Astrocyte of the spinal cord (primary cell): ENCODE measurements around the gene TFPT.
"Not testable (repeated sequence)": the region's sequence is repeated elsewhere in the genome, so short reads cannot be mapped to it uniquely, and the experiment has no call there.

Experiments
- DNase-seq: peaks from one replicate; pipeline ENCODE4 v3.0.0; 2011; ENCODE audit warnings: low read depth, low spot score
- H3K4me3 ChIP-seq: 2 replicates; pipeline ENCODE4 v1.5.1; 2011; ENCODE audit warnings: low read depth, mild to moderate bottlenecking, low read length, moderate library complexity
- CTCF ChIP-seq: IDR thresholded peaks from 2 replicates; pipeline ENCODE4 v1.5.1; 2012; ENCODE audit warnings: low read depth, mild to moderate bottlenecking, low read length, inconsistent platforms
- in situ Hi-C: cut with HindIII; loops from 2 replicates; pipeline ENCODE4 v1.10.0; 2017; ENCODE audit warnings: low sequenced_read_pairs

TFPT gene

GRCh38 chr19:54096617-54097106 is 18.8 kb downstream of the TFPT start:
- DNase-seq, result peak; percentile 51
- in situ Hi-C loops, result no loop called here
- H3K4me3 ChIP-seq, result peak overlapping the region; percentile 18
- peak; percentile 51 for TF ChIP-seq CTCF

- H3K4me3 ChIP-seq, result peak overlapping the region; percentile 25
- DNase-seq, result peak; percentile 40
- in situ Hi-C loops, result not testable (repeated sequence)
Measured at GRCh38 chr19:54095859-54096616, 19.4 kb downstream of the TFPT start.

- H3K4me3 ChIP-seq, result peak overlapping the region; percentile 18
Measured at GRCh38 chr19:54095136-54095858, 20.2 kb downstream of the TFPT start.

DNA sequence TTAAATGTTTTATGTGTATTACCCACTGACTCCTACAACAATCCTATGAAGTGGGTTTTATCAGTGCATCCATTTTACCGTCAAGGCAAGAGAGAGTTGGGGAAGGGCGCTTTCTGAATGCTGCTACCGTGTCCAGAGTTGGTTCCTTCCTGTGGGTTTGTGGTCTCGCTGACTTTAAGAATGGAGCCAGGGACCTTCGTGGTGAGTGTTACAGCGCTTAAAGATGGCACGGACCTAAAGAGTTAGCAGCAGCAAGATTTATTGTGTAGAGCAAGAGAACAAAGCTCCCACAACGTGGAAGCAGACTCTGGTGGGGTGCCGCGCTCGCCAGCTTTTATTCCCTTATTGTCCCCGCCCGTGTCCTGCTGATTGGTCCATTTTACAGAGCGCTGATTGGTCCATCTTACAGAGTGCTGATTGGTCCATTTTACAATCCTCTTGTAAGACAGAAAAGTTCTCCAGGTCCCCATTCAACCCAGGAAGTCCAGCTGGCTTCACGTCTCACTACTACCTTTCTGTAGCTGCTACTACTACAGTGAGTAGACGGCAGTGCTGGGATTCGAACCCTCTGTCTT is 20.9 kb downstream of the TFPT start:
- in situ Hi-C loops, result no loop called here
- no peak for DNase-seq
- no peak for TF ChIP-seq CTCF
- no peak overlapping the region for H3K4me3 ChIP-seq

More at GRCh38 chr19:54095136-54095858, 20.2 kb downstream of the TFPT start:
- no peak for DNase-seq
- TF ChIP-seq CTCF, result no peak
- in situ Hi-C loops, result no loop called here

GRCh38 chr19:54084410-54084809 is 31.0 kb downstream of the TFPT start:
- in situ Hi-C loops, result no loop called here
- no peak overlapping the region for H3K4me3 ChIP-seq
- TF ChIP-seq CTCF, result no peak
- no peak for DNase-seq

- no peak for TF ChIP-seq CTCF
- no peak within 1 kb of the TSS for H3K4me3 ChIP-seq
- no peak for DNase-seq
- in situ Hi-C loops, result no loop called here
Measured at GRCh38 chr19:54081032-54081431, 34.4 kb downstream of the TFPT start, which contains the start of gene TARM1. Gene TARM1, minus strand, starts transcription at chr19:54081365. Its CDS starts 25 bp downstream, at chr19:54081340.
